SKM-1 treated with dmso at 0.1 percent for 144 hours (cell line): ENCODE results near the gene PCED1B.

Source experiments
- DNase-seq: peaks from one replicate; lab custom pipeline; 2025; ENCODE audit not compliant: unreplicated experiment; lab: John Stamatoyannopoulos, UW

Gene PCED1B

DNA sequence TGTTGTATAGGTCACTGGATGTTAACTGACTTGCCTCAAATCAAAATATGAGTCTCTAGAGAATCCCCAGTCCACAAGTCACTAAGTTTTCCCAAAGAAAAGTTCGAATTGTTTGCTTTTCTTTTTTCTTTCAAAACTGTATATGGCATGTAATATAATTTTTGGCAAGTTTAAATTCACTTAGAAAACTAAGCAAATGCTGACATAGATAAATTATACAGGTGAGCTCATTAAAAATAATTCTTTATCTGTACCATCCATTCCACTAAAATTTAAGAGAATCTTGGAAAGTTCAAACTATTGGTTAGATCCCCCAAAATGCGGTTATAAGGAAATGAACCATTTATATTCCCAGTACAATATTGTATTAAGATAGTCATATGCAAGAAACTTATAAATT lies 145.9 kb downstream of the PCED1B start:
- no peak for DNase-seq

DNA sequence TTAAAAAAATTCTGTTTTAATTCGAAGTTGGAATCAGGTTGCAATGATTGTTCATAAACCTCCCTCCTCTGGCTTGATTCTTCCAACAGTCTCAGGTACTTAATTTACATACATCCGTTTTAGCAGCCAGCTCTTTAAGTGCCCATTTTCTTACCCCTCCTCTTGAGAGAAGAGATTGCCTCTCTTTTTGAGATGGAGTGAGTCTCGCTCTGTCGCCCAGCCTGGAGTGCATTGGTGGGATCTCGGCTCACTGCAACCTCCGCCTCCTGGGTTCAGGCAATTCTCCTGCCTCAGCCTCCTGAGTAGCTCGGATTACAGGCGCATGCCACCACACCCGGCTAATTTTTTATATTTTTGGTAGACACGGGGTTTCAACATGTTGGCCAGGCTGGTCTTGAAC lies 146.8 kb downstream of the PCED1B start:
- no peak for DNase-seq

DNA sequence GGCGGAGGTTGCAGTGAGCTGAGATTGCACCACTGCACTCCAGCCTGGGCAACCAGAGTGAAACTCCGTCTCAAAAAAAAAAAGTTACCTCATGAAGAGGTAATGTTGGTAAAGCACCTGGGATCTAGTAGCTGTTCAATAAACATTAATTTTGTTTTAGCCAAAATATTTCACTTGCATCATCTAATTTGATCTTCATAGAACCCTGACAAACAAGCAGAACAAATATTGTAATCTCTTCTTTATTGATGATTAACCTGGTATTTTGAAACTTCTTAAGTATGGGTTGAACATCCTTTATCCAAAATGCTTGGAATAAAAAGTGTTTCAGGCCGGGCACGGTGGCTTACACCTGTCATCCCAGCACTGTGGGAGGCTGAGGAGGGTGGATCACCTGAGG lies 149.4 kb downstream of the PCED1B start:
- no peak for DNase-seq

DNA sequence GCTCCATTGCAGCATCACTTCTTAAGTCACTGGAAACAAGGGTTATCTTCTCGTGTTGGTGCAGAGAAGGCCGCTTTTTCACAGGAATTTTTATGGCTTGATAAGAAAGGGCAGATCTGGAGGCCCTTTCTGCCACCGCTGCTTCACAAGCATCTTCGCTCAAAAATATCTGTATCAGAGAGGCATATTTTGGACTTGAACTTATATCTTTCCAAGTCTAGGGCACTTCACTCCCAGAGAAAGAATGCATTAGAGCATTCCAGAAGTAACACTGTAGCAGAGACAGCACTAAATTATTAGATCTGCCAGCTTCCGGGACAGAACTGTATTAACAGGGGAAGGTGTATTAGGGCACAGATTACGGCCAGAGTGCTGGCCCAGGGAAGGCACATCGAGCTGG lies 152.0 kb downstream of the PCED1B start:
- DNase-seq, result no peak

DNA sequence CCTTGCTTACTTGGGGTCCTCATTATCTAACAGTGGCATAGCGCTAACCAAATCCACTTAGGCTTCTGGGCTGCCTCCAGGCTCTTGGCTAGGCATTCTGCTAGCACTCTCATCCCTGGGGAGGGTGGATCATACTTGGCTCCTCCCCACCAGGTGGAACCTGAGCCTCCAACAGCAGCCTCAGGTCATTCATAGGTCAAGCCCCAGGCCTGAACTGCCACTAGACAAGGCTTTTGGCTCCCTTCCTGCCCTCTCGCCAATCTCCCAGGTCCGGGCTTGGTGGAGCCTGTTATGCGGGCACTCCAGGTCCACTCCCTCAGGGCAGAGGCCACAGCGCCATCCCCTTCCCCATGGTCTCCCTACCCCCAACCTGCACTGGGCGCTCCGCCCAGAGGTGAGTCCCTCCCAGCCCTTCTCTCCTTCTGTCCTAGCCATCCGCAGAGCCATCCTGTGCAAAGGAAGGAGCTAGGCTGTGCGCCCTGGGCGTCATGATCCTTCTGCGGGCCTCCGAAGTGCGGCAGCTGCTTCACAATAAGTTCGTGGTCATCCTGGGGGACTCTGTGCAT lies 155.2 kb downstream of the PCED1B start:
- DNase-seq, result no peak

DNA sequence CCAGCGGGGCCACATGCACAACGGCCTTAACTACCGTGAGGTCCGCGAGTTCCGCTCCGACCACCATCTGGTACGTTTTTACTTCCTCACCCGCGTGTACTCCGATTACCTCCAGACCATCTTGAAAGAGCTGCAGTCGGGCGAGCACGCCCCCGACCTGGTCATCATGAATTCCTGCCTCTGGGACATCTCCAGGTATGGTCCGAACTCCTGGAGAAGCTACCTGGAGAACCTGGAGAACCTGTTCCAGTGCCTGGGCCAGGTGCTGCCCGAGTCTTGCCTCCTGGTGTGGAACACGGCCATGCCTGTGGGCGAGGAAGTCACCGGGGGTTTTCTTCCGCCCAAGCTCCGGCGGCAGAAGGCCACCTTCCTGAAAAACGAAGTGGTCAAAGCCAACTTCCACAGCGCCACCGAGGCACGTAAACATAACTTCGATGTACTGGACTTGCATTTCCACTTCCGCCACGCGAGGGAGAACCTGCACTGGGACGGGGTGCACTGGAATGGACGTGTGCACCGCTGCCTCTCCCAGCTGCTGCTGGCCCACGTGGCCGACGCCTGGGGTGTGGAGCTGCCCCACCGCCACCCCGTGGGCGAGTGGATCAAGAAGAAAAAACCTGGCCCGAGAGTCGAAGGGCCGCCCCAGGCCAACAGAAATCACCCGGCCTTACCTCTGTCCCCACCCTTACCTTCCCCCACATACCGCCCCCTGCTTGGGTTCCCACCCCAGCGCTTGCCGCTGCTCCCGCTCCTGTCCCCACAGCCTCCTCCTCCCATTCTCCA lies 156.0 kb downstream of the PCED1B start:
- DNase-seq, result no peak

DNA sequence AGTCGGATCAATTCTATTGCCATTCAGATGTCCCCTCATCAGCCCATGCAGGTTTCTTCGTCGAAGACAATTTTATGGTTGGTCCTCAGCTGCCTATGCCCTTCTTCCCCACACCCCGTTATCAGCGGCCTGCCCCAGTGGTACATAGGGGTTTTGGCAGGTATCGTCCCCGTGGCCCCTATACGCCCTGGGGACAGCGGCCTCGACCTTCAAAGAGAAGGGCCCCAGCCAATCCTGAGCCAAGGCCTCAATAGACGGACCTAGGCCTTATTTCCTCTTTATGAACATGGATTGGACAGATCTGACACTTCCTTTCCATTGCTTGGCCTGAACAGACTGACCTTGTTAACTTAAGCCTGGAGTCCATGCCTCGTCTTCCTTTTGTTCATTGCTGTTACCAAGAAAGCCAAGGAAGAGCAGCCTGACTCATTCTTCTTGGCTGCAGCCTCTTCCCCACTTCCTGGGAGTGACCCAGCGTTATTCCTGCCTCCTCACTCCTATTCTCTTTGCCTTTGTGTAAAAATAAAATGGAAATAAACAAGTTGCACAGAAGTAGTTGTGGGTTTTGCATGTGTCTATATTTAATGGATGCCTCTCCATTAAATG lies 156.8 kb downstream of the PCED1B start:
- DNase-seq, result no peak

DNA sequence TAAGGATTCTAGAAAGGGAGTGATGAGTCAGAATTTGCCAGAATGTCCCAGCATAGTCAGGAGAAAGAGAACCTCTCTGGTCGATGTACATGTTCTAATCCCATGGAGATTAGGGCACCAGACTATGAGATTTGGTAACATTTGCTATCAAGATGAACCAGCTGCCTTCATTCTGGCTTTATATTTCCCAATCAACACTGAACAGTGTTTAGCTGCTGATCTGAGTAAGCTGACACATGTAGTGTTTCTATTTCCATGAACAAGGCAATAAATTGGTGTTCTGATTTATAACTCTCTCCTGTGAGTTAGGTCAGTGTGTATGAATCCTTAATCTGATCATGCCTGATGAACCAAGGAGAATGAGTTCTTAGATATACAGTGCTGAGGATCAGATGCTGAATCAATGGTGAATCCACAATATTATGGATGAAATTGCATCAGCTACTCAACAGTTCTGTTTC lies 158.4 kb downstream of the PCED1B start:
- DNase-seq, result no peak

DNA sequence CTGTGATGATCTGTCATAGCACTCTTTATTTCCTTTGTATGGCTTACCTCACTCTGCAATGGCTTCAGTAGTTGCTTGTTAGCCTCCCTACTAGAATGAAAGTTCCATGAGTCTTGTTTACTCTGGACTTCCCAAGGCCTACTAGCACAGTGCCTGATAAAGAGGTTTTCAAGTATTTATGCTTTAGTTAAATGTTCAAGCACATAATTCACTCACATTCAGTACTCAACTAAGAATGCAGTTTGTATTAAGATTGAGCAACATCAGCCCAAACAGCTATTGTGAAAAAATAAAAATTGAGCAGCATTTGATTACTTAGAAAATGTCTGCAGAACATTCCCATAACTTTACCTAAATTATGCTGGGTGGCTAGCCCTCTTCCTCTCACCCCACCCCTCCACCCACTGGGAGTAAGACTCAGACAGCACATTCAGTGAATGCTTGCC lies 159.3 kb downstream of the PCED1B start:
- no peak for DNase-seq

DNA sequence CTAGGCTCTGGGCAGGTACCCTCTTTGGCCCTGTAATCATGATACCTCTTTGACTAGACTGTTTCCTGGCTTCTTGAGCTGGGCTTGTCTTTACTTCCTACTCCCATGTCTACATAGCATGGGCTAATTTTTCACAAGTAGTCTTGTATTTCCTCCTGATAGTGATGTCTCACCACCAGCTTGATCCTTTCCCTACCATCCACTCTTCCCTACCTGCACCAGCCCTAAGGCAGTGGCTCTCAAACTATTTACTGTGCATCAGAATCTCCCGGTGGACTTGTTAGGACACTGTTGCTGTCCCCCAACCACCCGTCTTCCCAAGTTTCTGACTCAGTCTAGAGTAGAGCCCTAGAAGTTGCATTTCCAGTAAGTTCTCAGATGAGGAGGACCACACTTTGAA lies 163.0 kb downstream of the PCED1B start:
- DNase-seq, result no peak

DNA sequence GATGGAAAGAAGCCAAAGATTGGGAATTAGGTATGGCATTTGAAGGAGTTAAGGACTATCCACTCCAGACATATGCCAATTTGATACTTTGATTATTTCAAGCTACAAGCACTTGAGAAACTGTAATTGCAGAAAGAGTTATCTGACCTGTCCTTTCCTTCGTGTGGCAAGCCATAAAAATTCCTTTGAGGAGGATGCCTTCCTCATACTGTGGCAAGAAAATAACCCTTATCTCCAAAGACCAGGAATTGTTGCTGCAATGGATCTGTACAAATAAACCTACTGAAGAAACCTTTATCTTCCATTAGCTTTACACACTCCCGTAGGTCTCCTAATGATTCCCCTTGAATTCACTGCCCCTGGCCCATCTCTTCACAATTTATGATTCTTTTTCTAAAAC lies 165.4 kb downstream of the PCED1B start:
- no peak for DNase-seq

DNA sequence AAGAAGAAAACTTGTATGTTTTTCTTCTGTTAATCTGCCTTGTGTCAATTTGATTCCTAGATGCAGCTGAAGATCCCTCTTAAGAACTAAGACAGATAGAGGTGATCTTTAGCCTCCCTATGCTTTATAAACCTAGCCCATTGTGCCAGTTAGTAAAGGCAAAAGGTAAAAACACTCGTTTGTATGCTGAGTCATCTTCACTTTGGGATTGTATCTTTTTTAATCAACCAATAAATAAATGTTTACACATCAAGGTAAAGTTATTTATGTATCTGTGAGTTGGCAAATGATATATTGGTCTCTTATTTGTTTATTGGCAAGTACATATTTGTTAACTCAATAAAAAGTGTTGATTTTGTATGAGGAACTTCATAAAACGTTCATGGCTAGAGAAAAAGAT lies 166.2 kb downstream of the PCED1B start:
- DNase-seq, result no peak

DNA sequence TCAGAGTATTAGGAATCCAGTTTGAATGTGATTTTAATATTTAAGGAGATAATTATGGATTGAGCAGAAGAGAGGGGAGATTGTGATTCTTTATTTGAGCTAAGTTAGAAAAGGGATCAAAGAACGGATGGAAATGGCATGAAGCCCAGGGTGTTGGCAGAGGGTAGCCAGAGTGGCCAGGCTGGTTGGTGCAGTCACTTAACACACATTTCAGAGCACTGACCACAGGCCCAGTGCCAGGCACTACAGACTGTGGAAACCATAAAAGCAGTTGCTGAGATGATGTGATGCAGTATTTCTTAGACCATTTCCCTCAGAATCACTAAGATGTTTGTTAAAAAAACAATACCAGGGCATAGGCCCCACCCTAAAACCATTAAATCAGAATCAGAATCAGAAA lies 168.0 kb downstream of the PCED1B start:
- DNase-seq, result no peak

DNA sequence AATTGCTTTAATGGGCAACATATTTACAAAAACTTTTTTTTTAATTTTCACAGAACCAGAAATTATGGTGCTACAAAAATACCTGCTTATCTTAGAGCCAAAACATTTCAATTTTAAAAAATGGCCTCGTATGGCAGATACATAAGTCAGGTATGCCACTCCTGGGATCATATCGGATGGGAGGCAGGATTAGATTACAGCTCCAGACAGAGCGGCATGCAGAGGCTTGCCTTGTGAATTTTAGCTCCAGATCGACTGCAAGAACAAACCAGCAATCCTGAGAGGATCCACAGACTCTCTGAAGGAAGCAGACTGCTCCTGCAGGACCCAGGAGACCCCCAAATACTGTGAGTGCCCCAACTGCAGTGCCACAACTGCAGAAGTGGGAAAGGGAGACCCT lies 169.7 kb downstream of the PCED1B start:
- DNase-seq, result no peak

DNA sequence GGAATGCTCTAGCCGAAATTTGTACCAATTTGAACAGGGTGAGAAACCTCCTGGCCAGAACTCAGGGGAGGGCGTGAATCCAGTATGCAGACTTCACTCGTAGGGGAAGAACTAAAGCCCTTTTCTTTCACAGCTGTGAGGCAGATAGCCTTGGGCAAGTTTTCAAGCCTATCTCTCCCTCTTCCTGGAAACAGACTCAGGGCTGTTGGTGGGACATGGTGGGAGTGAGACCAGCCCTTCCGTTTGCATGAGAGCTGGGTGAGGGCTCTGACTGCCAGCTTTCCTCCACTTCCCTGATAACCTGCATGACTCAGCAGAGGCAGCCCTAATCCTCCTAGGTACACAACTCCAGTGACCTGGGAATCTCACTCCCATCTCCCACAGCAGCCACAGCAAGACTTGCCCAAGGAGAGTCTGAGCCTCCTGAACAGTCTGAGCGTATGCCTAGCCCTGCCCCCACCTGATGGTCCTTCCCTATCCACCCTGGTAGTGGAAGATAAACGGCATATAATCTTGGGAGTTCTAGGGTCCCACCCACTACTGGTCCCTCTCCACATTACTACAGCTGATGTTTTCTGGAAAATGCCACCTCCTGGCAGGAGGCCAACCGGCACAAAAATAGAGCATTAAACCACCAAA lies 170.4 kb downstream of the PCED1B start:
- DNase-seq, result no peak

DNA sequence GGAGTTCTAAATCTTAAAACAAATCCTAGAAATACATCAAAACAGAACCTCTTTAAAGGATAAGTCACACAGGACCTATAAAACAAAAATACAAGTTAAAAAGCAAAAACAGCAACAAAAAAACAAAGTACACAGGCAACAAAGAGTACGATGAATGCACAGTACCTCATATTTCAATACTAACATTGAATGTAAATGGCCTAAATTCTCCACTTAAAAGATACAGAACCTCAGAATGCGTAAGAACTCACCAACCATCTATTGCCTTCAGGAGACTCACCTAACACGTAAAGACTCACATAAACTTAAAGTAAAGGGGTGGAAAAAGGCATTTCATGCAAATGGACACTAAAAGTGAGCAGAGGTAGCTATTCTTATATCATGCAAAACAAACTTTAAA lies 172.5 kb downstream of the PCED1B start:
- DNase-seq, result no peak

DNA sequence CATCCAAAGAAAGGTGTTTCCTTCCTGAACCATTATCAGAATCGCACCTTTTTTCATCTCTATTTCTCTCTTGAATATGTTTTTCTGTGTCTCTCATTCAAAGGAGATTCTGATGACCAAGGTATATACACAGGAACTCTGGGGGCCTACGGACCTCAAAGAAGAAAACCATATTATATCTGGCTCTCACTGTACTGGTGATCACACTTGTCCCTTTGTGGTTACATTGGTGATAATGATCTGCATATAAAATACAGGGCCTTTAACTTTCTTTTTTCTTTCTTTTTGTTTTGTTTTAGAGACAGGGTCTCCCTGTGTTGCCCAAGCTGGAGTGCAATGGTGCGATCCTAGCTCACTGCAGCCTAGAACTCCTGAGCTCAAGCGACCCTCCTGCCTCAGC lies 185.5 kb downstream of the PCED1B start:
- no peak for DNase-seq

DNA sequence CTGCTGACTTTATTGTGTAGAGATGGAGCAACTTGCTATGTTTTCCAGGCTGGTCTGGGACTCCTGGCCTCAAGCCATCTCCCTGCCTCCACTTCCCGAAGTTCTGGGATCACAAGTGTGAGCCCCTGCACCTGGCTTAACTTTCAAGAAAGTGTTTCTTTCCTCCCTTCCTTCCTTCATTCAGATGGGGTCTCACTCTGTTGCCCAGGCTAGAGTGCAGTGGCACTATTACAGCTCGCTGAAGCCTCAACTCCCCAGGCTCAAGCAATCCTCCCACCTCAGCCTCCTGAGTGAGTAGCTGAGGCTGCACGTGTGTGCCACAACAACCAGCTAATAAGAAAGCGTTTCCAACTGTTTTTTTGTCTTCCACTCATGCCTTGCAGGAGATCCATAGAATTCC lies 186.0 kb downstream of the PCED1B start:
- no peak for DNase-seq

DNA sequence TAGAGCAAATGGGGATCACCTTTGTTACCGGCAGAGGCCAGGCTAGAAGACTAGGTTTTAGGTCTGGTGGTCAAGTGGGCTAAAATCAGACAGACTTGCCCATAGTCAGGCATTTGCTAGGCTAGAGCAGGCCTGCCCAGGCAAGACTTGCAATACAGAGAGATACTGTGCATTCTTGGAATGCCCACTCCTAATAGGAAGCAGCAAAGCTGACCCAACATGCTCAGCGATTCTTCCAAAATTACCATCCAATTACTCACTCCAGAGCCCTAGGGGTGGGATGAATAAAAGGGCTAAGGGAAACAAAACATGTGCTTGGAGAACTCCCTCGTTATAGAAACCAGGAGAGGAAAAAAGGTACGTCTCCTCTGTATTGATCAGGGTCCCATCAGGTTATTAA lies 188.2 kb downstream of the PCED1B start:
- no peak for DNase-seq

DNA sequence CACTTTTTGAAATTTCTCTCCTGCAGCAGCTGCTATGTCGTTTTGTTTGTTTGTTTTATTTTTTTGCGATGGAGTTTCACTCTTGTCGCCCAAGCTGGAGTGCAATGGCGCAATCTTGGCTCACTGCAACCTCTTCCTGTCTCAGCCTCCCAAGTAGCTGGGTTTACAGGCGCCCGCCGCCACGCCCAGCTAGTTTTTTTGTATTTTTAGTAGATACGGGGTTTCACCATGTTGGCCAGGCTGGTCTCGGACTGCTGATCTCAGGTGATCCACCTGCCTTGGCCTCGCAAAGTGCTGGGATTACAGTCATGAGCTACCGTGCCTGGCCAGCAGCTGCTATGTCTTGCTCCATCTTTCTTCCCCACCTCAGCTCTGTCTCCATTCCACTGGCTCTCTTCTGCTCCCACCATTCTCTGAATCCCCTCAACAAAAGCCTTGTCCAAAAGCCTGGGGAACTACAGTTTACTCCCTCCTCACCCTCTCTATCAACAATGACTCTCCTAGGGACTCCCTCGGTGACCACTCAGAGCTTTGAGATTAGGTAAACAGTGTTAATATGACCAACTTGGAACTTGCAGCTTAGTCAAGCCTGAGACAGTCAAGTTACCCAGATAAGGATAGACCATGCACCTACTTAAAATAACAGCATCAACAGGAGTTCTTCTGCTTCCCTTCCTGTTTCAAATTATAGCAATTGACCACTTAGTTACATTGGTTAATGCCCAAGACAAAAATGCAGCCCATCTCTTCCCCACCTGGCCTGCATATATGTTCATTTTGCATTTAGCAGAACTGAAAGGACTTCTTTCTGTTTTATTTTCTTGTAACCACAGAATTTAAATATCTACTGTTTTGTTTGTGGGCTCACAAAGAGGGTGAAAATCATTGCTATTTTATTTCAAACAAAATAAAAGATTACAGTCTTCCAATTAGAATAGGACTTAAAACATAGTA lies 189.4 kb downstream of the PCED1B start:
- DNase-seq, result no peak

DNA sequence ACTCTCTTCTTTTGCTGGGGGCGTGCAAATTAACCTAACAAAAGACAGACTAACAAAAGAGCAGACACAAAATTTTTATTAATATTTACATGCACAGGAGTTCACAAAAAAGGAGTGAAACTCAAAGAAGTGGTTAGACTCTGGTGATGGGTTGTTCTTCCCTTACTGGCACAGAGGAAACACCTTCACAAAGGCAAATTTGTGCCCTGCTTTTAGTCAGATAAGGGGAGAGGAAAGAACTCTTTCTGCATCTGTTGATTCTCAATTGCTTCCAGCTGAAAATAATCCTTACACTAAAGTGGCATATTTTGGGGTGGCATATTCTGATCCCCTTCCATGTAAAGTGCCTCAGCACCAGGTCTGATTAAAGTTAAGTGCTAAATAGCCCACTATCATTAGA lies 190.5 kb downstream of the PCED1B start:
- DNase-seq, result no peak
